ENCODE data around the gene DHRS3. TPM values are rescaled to one million over a fixed set of nuclear protein-coding genes. Genes with fewer than 3 reads are reported as not detected.

The DHRS3 gene
- total RNA-seq, 1 experiment from 2014 or later: 239 TPM

- CTCF ChIA-PET: interaction anchor here (0.6 kb wide), 2 partner anchors 341 to 344 kb away, joined by 3 to 9 read pairs; no protein-coding TSS in a partner anchor
- no peak overlapping the region for H3K27ac Mint-ChIP-seq (ENCODE audit: unreplicated experiment)
- BruUV-seq (replicated peaks): no TSS peak
- H3K4me1 Mint-ChIP-seq (ENCODE audit: low read depth, unreplicated experiment): peaks cover 7% of the 10 kb centered on the region
- H3K9me3 Mint-ChIP-seq (ENCODE audit: low read depth, unreplicated experiment): peaks cover 5% of the 10 kb centered on the region
- no peaks in the 10 kb centered on the region for H3K36me3 Mint-ChIP-seq (ENCODE audit: insufficient read depth, unreplicated experiment)
- no peak for TF ChIP-seq CTCF (IDR thresholded peaks at IDR 0.05; ENCODE audit: unreplicated experiment)
- H3K4me3 Mint-ChIP-seq (ENCODE audit: low read depth, unreplicated experiment): no peak overlapping the region
- no peaks in the 10 kb centered on the region for H3K27me3 Mint-ChIP-seq (ENCODE audit: unreplicated experiment)
- intact Hi-C loops (cut with micrococcal nuclease; ENCODE audit: unreplicated experiment): no loop called here
- DNase-seq: no peak
Measured at GRCh38 chr1:12656575-12656974, 38.6 kb upstream of the DHRS3 start.

GRCh38 chr1:12654657-12655056 is 36.6 kb upstream of the DHRS3 start:
- peaks cover 7% of the 10 kb centered on the region for H3K4me1 Mint-ChIP-seq (ENCODE audit: low read depth, unreplicated experiment)
- peaks cover under 1% of the 10 kb centered on the region for H3K27me3 Mint-ChIP-seq (ENCODE audit: unreplicated experiment)
- CTCF ChIA-PET: no interaction called here
- no peak overlapping the region for H3K4me3 Mint-ChIP-seq (ENCODE audit: low read depth, unreplicated experiment)
- intact Hi-C loops (cut with micrococcal nuclease; ENCODE audit: unreplicated experiment): no loop called here
- no peak for DNase-seq
- H3K9me3 Mint-ChIP-seq (ENCODE audit: low read depth, unreplicated experiment): peaks cover 5% of the 10 kb centered on the region
- H3K27ac Mint-ChIP-seq (ENCODE audit: unreplicated experiment): no peak overlapping the region
- no TSS peak for BruUV-seq (replicated peaks)
- TF ChIP-seq CTCF (IDR thresholded peaks at IDR 0.05; ENCODE audit: unreplicated experiment): no peak
- H3K36me3 Mint-ChIP-seq (ENCODE audit: insufficient read depth, unreplicated experiment): no peaks in the 10 kb centered on the region

GRCh38 chr1:12654004-12654567 is 36.1 kb upstream of the DHRS3 start:
- CTCF ChIA-PET: no interaction called here
- intact Hi-C loops (cut with micrococcal nuclease; ENCODE audit: unreplicated experiment): no loop called here
- Mint-ChIP-seq H3K4me3 (ENCODE audit: low read depth, unreplicated experiment) (no peak overlapping the region), H3K9me3 (ENCODE audit: low read depth, unreplicated experiment) (peaks cover 6% of the 10 kb centered on the region), H3K27me3 (ENCODE audit: unreplicated experiment) (peaks cover 6% of the 10 kb centered on the region), H3K4me1 (ENCODE audit: low read depth, unreplicated experiment) (peaks cover 7% of the 10 kb centered on the region), H3K36me3 (ENCODE audit: insufficient read depth, unreplicated experiment) (no peaks in the 10 kb centered on the region), H3K27ac (ENCODE audit: unreplicated experiment) (no peak overlapping the region)
- no peak for TF ChIP-seq CTCF (IDR thresholded peaks at IDR 0.05; ENCODE audit: unreplicated experiment)
- no TSS peak for BruUV-seq (replicated peaks)
- no peak for DNase-seq

GRCh38 chr1:12649971-12650421 is 32.0 kb upstream of the DHRS3 start:
- intact Hi-C loops (cut with micrococcal nuclease; ENCODE audit: unreplicated experiment): no loop called here
- BruUV-seq (replicated peaks): no TSS peak
- Mint-ChIP-seq H3K27me3 (ENCODE audit: unreplicated experiment) (peaks cover 21% of the 10 kb centered on the region), H3K27ac (ENCODE audit: unreplicated experiment) (no peak overlapping the region), H3K9me3 (ENCODE audit: low read depth, unreplicated experiment) (peaks cover 4% of the 10 kb centered on the region), H3K4me1 (ENCODE audit: low read depth, unreplicated experiment) (peaks cover 7% of the 10 kb centered on the region), H3K36me3 (ENCODE audit: insufficient read depth, unreplicated experiment) (no peaks in the 10 kb centered on the region), H3K4me3 (ENCODE audit: low read depth, unreplicated experiment) (no peak overlapping the region)
- no peak for DNase-seq
- CTCF ChIA-PET: interaction anchor here (0.5 to 1.1 kb wide), 2 partner anchors 9 to 121 kb away, joined by 3 read pairs; no protein-coding TSS in a partner anchor
- no peak for TF ChIP-seq CTCF (IDR thresholded peaks at IDR 0.05; ENCODE audit: unreplicated experiment)
